Measurements from ENCODE around the gene OR2M5. TPM values are rescaled to one million over a fixed set of nuclear protein-coding genes. Genes with fewer than 3 reads are reported as not detected.

OR2M5 gene
- polyA plus RNA-seq, 1 donor from 2014 or later, result not detected

DNA sequence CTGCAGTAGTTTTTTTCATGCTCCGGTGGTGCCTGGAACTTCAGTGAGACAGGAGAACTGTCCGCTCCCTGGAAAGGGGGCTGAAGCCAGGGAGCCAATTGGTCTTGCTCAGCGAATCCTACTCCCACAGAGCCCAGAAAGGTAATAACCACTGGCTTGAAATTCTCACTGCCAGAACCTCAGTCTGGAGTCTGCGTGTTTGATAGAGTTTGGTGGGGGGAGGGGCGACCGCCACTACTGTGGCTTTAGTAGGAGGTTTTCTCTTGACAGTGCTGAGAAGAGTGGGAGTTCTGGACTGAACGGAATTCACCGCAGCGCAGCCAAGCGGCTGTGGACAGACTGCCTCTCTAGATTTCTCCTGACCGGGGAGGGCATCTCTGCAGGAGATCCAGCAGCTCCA is 44.1 kb downstream of the OR2M5 start:
- no peaks in the 10 kb centered on the region for H4K20me1 ChIP-seq (ENCODE audit: insufficient read depth)

GRCh38 chr1:248194117-248194516 is 49.2 kb downstream of the OR2M5 start:
- no peak overlapping the region for H3K4me3 ChIP-seq (ENCODE audit: low read length)
- no peaks in the 10 kb centered on the region for H3K79me2 ChIP-seq (replicated peaks; ENCODE audit: insufficient read depth, low read length)
- H3K9me2 ChIP-seq (ENCODE audit: insufficient read depth, low read length), result no peaks in the 10 kb centered on the region
- H3K9ac ChIP-seq (ENCODE audit: low read length), result no peak overlapping the region
- no peaks in the 10 kb centered on the region for H3K36me3 ChIP-seq (ENCODE audit: insufficient read depth, low read length)
- no peak overlapping the region for H3K4me2 ChIP-seq (ENCODE audit: low read length)
- no peak overlapping the region for H2AFZ ChIP-seq (ENCODE audit: low read depth, low read length)
- no peaks in the 10 kb centered on the region for H3F3A ChIP-seq (ENCODE audit: insufficient read depth, low read length, poor library complexity, severe bottlenecking)
- no peaks in the 10 kb centered on the region for H4K20me1 ChIP-seq (ENCODE audit: insufficient read depth)
- TF ChIP-seq EZH2 (IDR thresholded peaks at IDR 0.05; ENCODE audit: borderline replicate concordance, insufficient read depth, low read length, poor library complexity, severe bottlenecking) (no peak), MXI1 (conservative IDR thresholded peaks at IDR 0.05; ENCODE audit: poor library complexity, severe bottlenecking) (no peak), SMC3 (conservative IDR thresholded peaks at IDR 0.05; ENCODE audit: poor library complexity) (no peak), EP300 (conservative IDR thresholded peaks at IDR 0.05; ENCODE audit: poor library complexity, severe bottlenecking) (no peak), CTCF (IDR thresholded peaks at IDR 0.05; ENCODE audit: poor library complexity, severe bottlenecking) (no peak), RAD21 (conservative IDR thresholded peaks at IDR 0.05) (no peak), TAF1 (IDR thresholded peaks at IDR 0.05; ENCODE audit: low read depth) (no peak)
- TF ChIP-seq, protein P1, sequence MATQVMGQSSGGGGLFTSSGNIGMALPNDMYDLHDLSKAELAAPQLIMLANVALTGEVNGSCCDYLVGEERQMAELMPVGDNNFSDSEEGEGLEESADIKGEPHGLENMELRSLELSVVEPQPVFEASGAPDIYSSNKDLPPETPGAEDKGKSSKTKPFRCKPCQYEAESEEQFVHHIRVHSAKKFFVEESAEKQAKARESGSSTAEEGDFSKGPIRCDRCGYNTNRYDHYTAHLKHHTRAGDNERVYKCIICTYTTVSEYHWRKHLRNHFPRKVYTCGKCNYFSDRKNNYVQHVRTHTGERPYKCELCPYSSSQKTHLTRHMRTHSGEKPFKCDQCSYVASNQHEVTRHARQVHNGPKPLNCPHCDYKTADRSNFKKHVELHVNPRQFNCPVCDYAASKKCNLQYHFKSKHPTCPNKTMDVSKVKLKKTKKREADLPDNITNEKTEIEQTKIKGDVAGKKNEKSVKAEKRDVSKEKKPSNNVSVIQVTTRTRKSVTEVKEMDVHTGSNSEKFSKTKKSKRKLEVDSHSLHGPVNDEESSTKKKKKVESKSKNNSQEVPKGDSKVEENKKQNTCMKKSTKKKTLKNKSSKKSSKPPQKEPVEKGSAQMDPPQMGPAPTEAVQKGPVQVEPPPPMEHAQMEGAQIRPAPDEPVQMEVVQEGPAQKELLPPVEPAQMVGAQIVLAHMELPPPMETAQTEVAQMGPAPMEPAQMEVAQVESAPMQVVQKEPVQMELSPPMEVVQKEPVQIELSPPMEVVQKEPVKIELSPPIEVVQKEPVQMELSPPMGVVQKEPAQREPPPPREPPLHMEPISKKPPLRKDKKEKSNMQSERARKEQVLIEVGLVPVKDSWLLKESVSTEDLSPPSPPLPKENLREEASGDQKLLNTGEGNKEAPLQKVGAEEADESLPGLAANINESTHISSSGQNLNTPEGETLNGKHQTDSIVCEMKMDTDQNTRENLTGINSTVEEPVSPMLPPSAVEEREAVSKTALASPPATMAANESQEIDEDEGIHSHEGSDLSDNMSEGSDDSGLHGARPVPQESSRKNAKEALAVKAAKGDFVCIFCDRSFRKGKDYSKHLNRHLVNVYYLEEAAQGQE (IDR thresholded peaks at IDR 0.05; ENCODE audit: borderline replicate concordance), result no peak
- no peaks in the 10 kb centered on the region for H3K27me3 ChIP-seq (ENCODE audit: insufficient read depth, low read depth, low read length)
- H3K9me3 ChIP-seq (ENCODE audit: low read length), result peaks cover 4% of the 10 kb centered on the region
- no peak overlapping the region for H3K27ac ChIP-seq (ENCODE audit: low read length)

More for the DNA sequence above, 44.1 kb downstream of the OR2M5 start:
- H3K9ac ChIP-seq (ENCODE audit: low read length), result no peak overlapping the region
- H3K79me2 ChIP-seq (replicated peaks; ENCODE audit: insufficient read depth, low read length), result no peaks in the 10 kb centered on the region
- H3K27ac ChIP-seq (ENCODE audit: low read length), result no peak overlapping the region
- no peaks in the 10 kb centered on the region for H3K9me2 ChIP-seq (ENCODE audit: insufficient read depth, low read length)
- H3K9me3 ChIP-seq (ENCODE audit: low read length), result peaks cover 4% of the 10 kb centered on the region
- H2AFZ ChIP-seq (ENCODE audit: low read depth, low read length), result no peak overlapping the region
- H3K4me2 ChIP-seq (ENCODE audit: low read length), result no peak overlapping the region
- H3K27me3 ChIP-seq (ENCODE audit: insufficient read depth, low read depth, low read length), result no peaks in the 10 kb centered on the region
- H3K36me3 ChIP-seq (ENCODE audit: insufficient read depth, low read length), result no peaks in the 10 kb centered on the region
- no peaks in the 10 kb centered on the region for H3F3A ChIP-seq (ENCODE audit: insufficient read depth, low read length, poor library complexity, severe bottlenecking)
- no peak overlapping the region for H3K4me3 ChIP-seq (ENCODE audit: low read length)
- TF ChIP-seq, protein P1 (IDR thresholded peaks at IDR 0.05; ENCODE audit: borderline replicate concordance), result no peak
- no peak for TF ChIP-seq POLR2AphosphoS5 (IDR thresholded peaks at IDR 0.05)
- TF ChIP-seq MXI1 (conservative IDR thresholded peaks at IDR 0.05; ENCODE audit: poor library complexity, severe bottlenecking), result no peak
- no peak for TF ChIP-seq CTCF (IDR thresholded peaks at IDR 0.05; ENCODE audit: poor library complexity, severe bottlenecking)
- no peak for TF ChIP-seq RAD21 (conservative IDR thresholded peaks at IDR 0.05)
- TF ChIP-seq SMC3 (conservative IDR thresholded peaks at IDR 0.05; ENCODE audit: poor library complexity), result no peak
- TF ChIP-seq TAF1 (IDR thresholded peaks at IDR 0.05; ENCODE audit: low read depth), result no peak
- TF ChIP-seq EP300 (conservative IDR thresholded peaks at IDR 0.05; ENCODE audit: poor library complexity, severe bottlenecking), result no peak
- no peak for TF ChIP-seq EZH2 (IDR thresholded peaks at IDR 0.05; ENCODE audit: borderline replicate concordance, insufficient read depth, low read length, poor library complexity, severe bottlenecking)

Data from neural cell (in vitro differentiated cells).